Fibroblast of lung (primary cell): ENCODE measurements around the gene DPP6. TPM values are rescaled to one million over a fixed set of nuclear protein-coding genes. Genes with fewer than 3 reads are reported as not detected.

Experiments
- DNase-seq, 2 donors: peaks; one replicate each; pipeline versions ENCODE4 v3.0.0 to v3.0.0-alpha.2; 2010; ENCODE audit warnings: low read depth in 2 of 2
- H2AFZ ChIP-seq: 2 replicates; pipeline ENCODE4 v1.5.1; 2012; ENCODE audit warnings: low read length, control low read depth, inconsistent platforms
- H3K27ac ChIP-seq: 2 replicates; pipeline ENCODE4 v1.5.1; 2011; ENCODE audit warnings: low read length, control low read depth; ENCODE audit not compliant: insufficient read depth
- H3K27me3 ChIP-seq: 2 replicates; pipeline ENCODE4 v1.5.1; 2011; ENCODE audit warnings: mild to moderate bottlenecking, low read length; ENCODE audit not compliant: control insufficient read depth, insufficient read depth
- H3K36me3 ChIP-seq: 2 replicates; pipeline ENCODE4 v1.5.1; 2011; ENCODE audit warnings: low read length; ENCODE audit not compliant: control insufficient read depth, insufficient read depth
- H3K4me1 ChIP-seq: 2 replicates; pipeline ENCODE4 v1.5.1; 2011; ENCODE audit warnings: low read length; ENCODE audit not compliant: control insufficient read depth, insufficient read depth; ENCODE audit errors: extremely low read depth
- H3K4me2 ChIP-seq: 2 replicates; pipeline ENCODE4 v1.5.1; 2011; ENCODE audit warnings: low read length, control low read depth; ENCODE audit not compliant: insufficient read depth; ENCODE audit errors: extremely low read depth
- H3K4me3 ChIP-seq, 4 experiments: fragments of 200-600 bp in 1 of 4; sonication (generic) in 1 of 4; replicated peaks in 1 of 4; 2 replicates each; pipeline ENCODE4 v1.5.1; 2011 to 2016; ENCODE audit warnings: low read length in 4 of 4, low read depth in 3 of 4, mild to moderate bottlenecking in 3 of 4, control low read depth in 2 of 4, inconsistent platforms in 1 of 4, mixed read lengths in 1 of 4; ENCODE audit not compliant: insufficient read depth in 1 of 4; ENCODE audit errors: control extremely low read depth in 1 of 4
- H3K79me2 ChIP-seq: 2 replicates; pipeline ENCODE4 v1.5.1; 2012; ENCODE audit warnings: mild to moderate bottlenecking, low read length, inconsistent platforms; ENCODE audit not compliant: control insufficient read depth, insufficient read depth
- H3K9ac ChIP-seq: 2 replicates; pipeline ENCODE4 v1.5.1; 2011; ENCODE audit warnings: mild to moderate bottlenecking, low read length, control low read depth; ENCODE audit not compliant: insufficient read depth
- H3K9me3 ChIP-seq: 2 replicates; pipeline ENCODE4 v1.5.1; 2012; ENCODE audit warnings: low read depth, low read length; ENCODE audit not compliant: control insufficient read depth, insufficient read depth
- H4K20me1 ChIP-seq: 2 replicates; pipeline ENCODE4 v1.5.1; 2011; ENCODE audit warnings: low read length; ENCODE audit not compliant: control insufficient read depth, insufficient read depth; ENCODE audit errors: extremely low read depth
- CTCF ChIP-seq, 2 donors: IDR thresholded peaks in 1 of 2; conservative IDR thresholded peaks in 1 of 2; 1 replicate in 1 of 2; 2 replicates in 1 of 2; pipeline ENCODE4 v1.5.1; 2011 to 2012; ENCODE audit warnings: low read length in 2 of 2, control low read depth in 1 of 2, inconsistent platforms in 1 of 2, low read depth in 1 of 2, mild to moderate bottlenecking in 1 of 2
- EZH2 ChIP-seq: IDR thresholded peaks from 2 replicates; pipeline ENCODE4 v1.5.1; 2012; ENCODE audit warnings: low read length, control low read depth, mild to moderate bottlenecking; ENCODE audit errors: missing control alignments
- polyA plus RNA-seq, 2 donors: library from polyadenylated mRNA; depleted of rRNA in 1 of 2; stranded (reverse) in 1 of 2; unstranded in 1 of 2; fragments of >200 nt; gene quantifications; 2 replicates each; pipeline ENCODE4 v1.2.1, GENCODE V29; 2011 to 2012; ENCODE audit warnings: missing spikeins in 1 of 2
- total RNA-seq: library from RNA; depleted of rRNA; stranded (reverse); fragments of >200 nt; gene quantifications from 2 replicates; pipeline ENCODE4 v1.2.1, GENCODE V29; 2014

DPP6 gene
- total and polyA plus RNA-seq, 2 donors (not counting 1 experiment from before 2014, with no cell fraction given): not detected

GRCh38 chr7:154869436-154869835 is 817.2 kb downstream of the DPP6 start:
- no peak overlapping the region for H3K9ac ChIP-seq
- no peaks in the 10 kb centered on the region for H3K27me3 ChIP-seq
- H3K36me3 ChIP-seq: no peaks in the 10 kb centered on the region
- no peak overlapping the region for H3K4me2 ChIP-seq
- peaks cover 3% of the 10 kb centered on the region for H3K9me3 ChIP-seq
- no peak overlapping the region for H3K27ac ChIP-seq
- H3K79me2 ChIP-seq: no peaks in the 10 kb centered on the region
- no peaks in the 10 kb centered on the region for H3K4me1 ChIP-seq
- H2AFZ ChIP-seq: no peak overlapping the region
- H4K20me1 ChIP-seq: no peaks in the 10 kb centered on the region
- DNase-seq: no peak
- no peak for TF ChIP-seq CTCF (conservative IDR thresholded peaks at IDR 0.05 in 1 of 2, IDR thresholded peaks at IDR 0.05 in 1 of 2; ENCODE audit: low read depth in 1 of 2, low read length in 2 of 2)
- TF ChIP-seq EZH2: no peak
- H3K4me3 ChIP-seq: no peak overlapping the region

GRCh38 chr7:154871507-154871906 is 819.3 kb downstream of the DPP6 start:
- no peaks in the 10 kb centered on the region for H3K36me3 ChIP-seq
- no peak for TF ChIP-seq EZH2
- TF ChIP-seq CTCF (conservative IDR thresholded peaks at IDR 0.05 in 1 of 2, IDR thresholded peaks at IDR 0.05 in 1 of 2; ENCODE audit: low read depth in 1 of 2, low read length in 2 of 2): no peak
- no peaks in the 10 kb centered on the region for H3K27me3 ChIP-seq
- no peak overlapping the region for H3K9ac ChIP-seq
- no peak overlapping the region for H3K4me2 ChIP-seq
- H3K4me3 ChIP-seq: no peak overlapping the region
- H3K79me2 ChIP-seq: no peaks in the 10 kb centered on the region
- no peak overlapping the region for H3K27ac ChIP-seq
- no peak overlapping the region for H2AFZ ChIP-seq
- no peak for DNase-seq
- no peaks in the 10 kb centered on the region for H3K4me1 ChIP-seq
- H3K9me3 ChIP-seq: peaks cover 3% of the 10 kb centered on the region
- no peaks in the 10 kb centered on the region for H4K20me1 ChIP-seq

GRCh38 chr7:154871928-154872750 is 819.9 kb downstream of the DPP6 start:
- H3K4me2 ChIP-seq: no peak overlapping the region
- no peaks in the 10 kb centered on the region for H3K27me3 ChIP-seq
- no peaks in the 10 kb centered on the region for H3K4me1 ChIP-seq
- TF ChIP-seq CTCF (conservative IDR thresholded peaks at IDR 0.05 in 1 of 2, IDR thresholded peaks at IDR 0.05 in 1 of 2; ENCODE audit: low read depth in 1 of 2, low read length in 2 of 2) (no peak), EZH2 (no peak)
- peaks cover 3% of the 10 kb centered on the region for H3K9me3 ChIP-seq
- no peak overlapping the region for H2AFZ ChIP-seq
- H3K9ac ChIP-seq: no peak overlapping the region
- no peaks in the 10 kb centered on the region for H3K36me3 ChIP-seq
- no peaks in the 10 kb centered on the region for H4K20me1 ChIP-seq
- no peaks in the 10 kb centered on the region for H3K79me2 ChIP-seq
- no peak overlapping the region for H3K27ac ChIP-seq
- no peak overlapping the region for H3K4me3 ChIP-seq
- no peak for DNase-seq
